ENCODE results near the gene TIMD4. TPM values are rescaled to one million over a fixed set of nuclear protein-coding genes. Genes with fewer than 3 reads are reported as not detected.
"Not testable (repeated sequence)": the region's sequence is repeated elsewhere in the genome, so short reads cannot be mapped to it uniquely, and the experiment has no call there.

The TIMD4 gene
- not detected for total RNA-seq
- long read RNA-seq, partial matches to known transcripts, result 0 of 1 reads
- long read RNA-seq, other reads (novel, unspliced or antisense), result 0 of 1 reads

- DNase-seq (no peak), ATAC-seq (ENCODE audit: poor library complexity) (peak; percentile 20)
- intact Hi-C loops (cut with DNase I), result no loop called here
Observed at GRCh38 chr5:156963125-156963524, at the start of gene TIMD4. TIMD4 (minus strand) TSS chr5:156963226; CDS start chr5:156963198, 28 bp downstream.

GRCh38 chr5:157006262-157006661 is 43.2 kb upstream of the TIMD4 start:
- ATAC-seq (ENCODE audit: poor library complexity), result no peak
- DNase-seq, result no peak
- intact Hi-C loops (cut with DNase I), result no loop called here

GRCh38 chr5:157004893-157005551 is 42.0 kb upstream of the TIMD4 start:
- intact Hi-C loops (cut with DNase I), result no loop called here
- ATAC-seq (ENCODE audit: poor library complexity) (no peak), DNase-seq (no peak)

- intact Hi-C loops (cut with DNase I), result no loop called here
- ATAC-seq (ENCODE audit: poor library complexity) (no peak), DNase-seq (no peak)
Observed at GRCh38 chr5:156991714-156992113, 28.7 kb upstream of the TIMD4 start.

GRCh38 chr5:156984064-156984463 is 21.0 kb upstream of the TIMD4 start:
- intact Hi-C loops (cut with DNase I), result no loop called here
- no peak for DNase-seq
- ATAC-seq (ENCODE audit: poor library complexity), result no peak

GRCh38 chr5:156981481-156981880 is 18.5 kb upstream of the TIMD4 start:
- no peak for DNase-seq
- intact Hi-C loops (cut with DNase I), result no loop called here
- no peak for ATAC-seq (ENCODE audit: poor library complexity)

GRCh38 chr5:156974328-156974727 is 11.3 kb upstream of the TIMD4 start:
- DNase-seq (no peak), ATAC-seq (ENCODE audit: poor library complexity) (no peak)
- intact Hi-C loops (cut with DNase I), result no loop called here

GRCh38 chr5:156971848-156972525 is 9.0 kb upstream of the TIMD4 start:
- intact Hi-C loops (cut with DNase I), result no loop called here
- ATAC-seq (ENCODE audit: poor library complexity) (no peak), DNase-seq (no peak)

GRCh38 chr5:156971415-156971814 is 8.4 kb upstream of the TIMD4 start:
- ATAC-seq (ENCODE audit: poor library complexity), result no peak
- no peak for DNase-seq
- intact Hi-C loops (cut with DNase I), result no loop called here

GRCh38 chr5:156967386-156967785 is 4.4 kb upstream of the TIMD4 start:
- ATAC-seq (ENCODE audit: poor library complexity); DNase-seq; intact Hi-C loops (cut with DNase I): not testable (repeated sequence)

GRCh38 chr5:156956321-156956720 is 6.7 kb downstream of the TIMD4 start:
- ATAC-seq (ENCODE audit: poor library complexity) (no peak), DNase-seq (no peak)
- intact Hi-C loops (cut with DNase I), result no loop called here

GRCh38 chr5:156951359-156951758 is 11.7 kb downstream of the TIMD4 start:
- ATAC-seq (ENCODE audit: poor library complexity), result no peak
- DNase-seq, result no peak

GRCh38 chr5:156950716-156951115 is 12.3 kb downstream of the TIMD4 start:
- intact Hi-C loops (cut with DNase I), result no loop called here
- DNase-seq (no peak), ATAC-seq (ENCODE audit: poor library complexity) (no peak)

More at GRCh38 chr5:156951359-156951758, 11.7 kb downstream of the TIMD4 start:
- intact Hi-C loops (cut with DNase I), result no loop called here

- ATAC-seq (ENCODE audit: poor library complexity), result no peak
- DNase-seq, result no peak
- intact Hi-C loops (cut with DNase I), result no loop called here
Observed at GRCh38 chr5:156949424-156949823, 13.6 kb downstream of the TIMD4 start.

- ATAC-seq (ENCODE audit: poor library complexity) (no peak), DNase-seq (no peak)
- intact Hi-C loops (cut with DNase I), result no loop called here
Observed at GRCh38 chr5:156947925-156948324, 15.1 kb downstream of the TIMD4 start.

- intact Hi-C loops (cut with DNase I), result no loop called here
- ATAC-seq (ENCODE audit: poor library complexity) (no peak), DNase-seq (no peak)
Observed at GRCh38 chr5:156942064-156942463, 21.0 kb downstream of the TIMD4 start.

- not testable (repeated sequence) for ATAC-seq (ENCODE audit: poor library complexity); DNase-seq
Observed at GRCh38 chr5:156940462-156940861, 22.6 kb downstream of the TIMD4 start.

GRCh38 chr5:156936972-156937371 is 26.1 kb downstream of the TIMD4 start:
- no peak for ATAC-seq (ENCODE audit: poor library complexity)
- intact Hi-C loops (cut with DNase I), result no loop called here
- no peak for DNase-seq

More at GRCh38 chr5:156940462-156940861, 22.6 kb downstream of the TIMD4 start:
- intact Hi-C loops (cut with DNase I), result not testable (repeated sequence)

GRCh38 chr5:156934450-156935211 is 28.4 kb downstream of the TIMD4 start:
- DNase-seq (peak; percentile 44), ATAC-seq (ENCODE audit: poor library complexity) (no peak)
- intact Hi-C loops (cut with DNase I), result no loop called here
